ENCODE data around the gene ITGAE.

The ITGAE gene

GRCh38 chr17:3683054-3683511 lies 117.9 kb downstream of the ITGAE start:
- Mint-ChIP-seq H3K27ac (peak overlapping the region; percentile 45), H3K27me3 (ENCODE audit: low read depth) (no peaks in the 10 kb centered on the region), H3K9me3 (no peaks in the 10 kb centered on the region), H3K4me3 (no peak overlapping the region), H3K4me1 (ENCODE audit: low read depth) (peaks cover 26% of the 10 kb centered on the region), H3K36me3 (ENCODE audit: low read depth) (peaks cover 29% of the 10 kb centered on the region)

GRCh38 chr17:3682033-3682432 lies 119.0 kb downstream of the ITGAE start:
- H3K4me1 Mint-ChIP-seq (ENCODE audit: low read depth) = peaks cover 26% of the 10 kb centered on the region
- H3K27me3 Mint-ChIP-seq (ENCODE audit: low read depth) = no peaks in the 10 kb centered on the region
- peaks cover 34% of the 10 kb centered on the region for H3K36me3 Mint-ChIP-seq (ENCODE audit: low read depth)
- no peak overlapping the region for H3K4me3 Mint-ChIP-seq
- H3K27ac Mint-ChIP-seq = peak overlapping the region; percentile 65
- H3K9me3 Mint-ChIP-seq = no peaks in the 10 kb centered on the region

GRCh38 chr17:3681565-3681964 lies 119.4 kb downstream of the ITGAE start:
- Mint-ChIP-seq H3K4me3 (no peak overlapping the region), H3K36me3 (ENCODE audit: low read depth) (peaks cover 34% of the 10 kb centered on the region), H3K27me3 (ENCODE audit: low read depth) (no peaks in the 10 kb centered on the region), H3K27ac (peak overlapping the region; percentile 65), H3K4me1 (ENCODE audit: low read depth) (peaks cover 26% of the 10 kb centered on the region), H3K9me3 (no peaks in the 10 kb centered on the region)

- Mint-ChIP-seq H3K4me1 (ENCODE audit: low read depth) (peaks cover 26% of the 10 kb centered on the region), H3K27ac (no peak overlapping the region), H3K36me3 (ENCODE audit: low read depth) (peaks cover 37% of the 10 kb centered on the region), H3K27me3 (ENCODE audit: low read depth) (no peaks in the 10 kb centered on the region), H3K9me3 (no peaks in the 10 kb centered on the region), H3K4me3 (no peak overlapping the region)
These were observed 119.9 kb downstream of the ITGAE start for GRCh38 chr17:3681057-3681456.

GRCh38 chr17:3679531-3680126 lies 121.4 kb downstream of the ITGAE start:
- H3K9me3 Mint-ChIP-seq = no peaks in the 10 kb centered on the region
- H3K4me1 Mint-ChIP-seq (ENCODE audit: low read depth) = peaks cover 24% of the 10 kb centered on the region
- no peaks in the 10 kb centered on the region for H3K27me3 Mint-ChIP-seq (ENCODE audit: low read depth)
- peak overlapping the region; percentile 57 for H3K27ac Mint-ChIP-seq
- H3K4me3 Mint-ChIP-seq = no peak overlapping the region
- H3K36me3 Mint-ChIP-seq (ENCODE audit: low read depth) = peaks cover 42% of the 10 kb centered on the region

GRCh38 chr17:3678821-3679530 lies 122.0 kb downstream of the ITGAE start:
- Mint-ChIP-seq H3K27ac (no peak overlapping the region), H3K36me3 (ENCODE audit: low read depth) (peaks cover 39% of the 10 kb centered on the region), H3K27me3 (ENCODE audit: low read depth) (no peaks in the 10 kb centered on the region), H3K4me1 (ENCODE audit: low read depth) (peaks cover 22% of the 10 kb centered on the region), H3K9me3 (no peaks in the 10 kb centered on the region), H3K4me3 (no peak overlapping the region)

GRCh38 chr17:3678095-3678820 lies 122.7 kb downstream of the ITGAE start:
- H3K36me3 Mint-ChIP-seq (ENCODE audit: low read depth) = peaks cover 39% of the 10 kb centered on the region
- H3K4me1 Mint-ChIP-seq (ENCODE audit: low read depth) = peaks cover 17% of the 10 kb centered on the region
- H3K9me3 Mint-ChIP-seq = no peaks in the 10 kb centered on the region
- H3K27ac Mint-ChIP-seq = no peak overlapping the region
- no peaks in the 10 kb centered on the region for H3K27me3 Mint-ChIP-seq (ENCODE audit: low read depth)
- no peak overlapping the region for H3K4me3 Mint-ChIP-seq

- Mint-ChIP-seq H3K36me3 (ENCODE audit: low read depth) (peaks cover 32% of the 10 kb centered on the region), H3K27me3 (ENCODE audit: low read depth) (no peaks in the 10 kb centered on the region), H3K4me1 (ENCODE audit: low read depth) (peaks cover 7% of the 10 kb centered on the region), H3K9me3 (no peaks in the 10 kb centered on the region), H3K27ac (no peak overlapping the region), H3K4me3 (no peak overlapping the region)
These were observed 125.1 kb downstream of the ITGAE start for GRCh38 chr17:3675886-3676285.

- H3K4me1 Mint-ChIP-seq (ENCODE audit: low read depth) = peaks cover 14% of the 10 kb centered on the region
- no peaks in the 10 kb centered on the region for H3K27me3 Mint-ChIP-seq (ENCODE audit: low read depth)
- no peak overlapping the region for H3K27ac Mint-ChIP-seq
- H3K36me3 Mint-ChIP-seq (ENCODE audit: low read depth) = peaks cover 22% of the 10 kb centered on the region
- no peak overlapping the region for H3K4me3 Mint-ChIP-seq
- H3K9me3 Mint-ChIP-seq = no peaks in the 10 kb centered on the region
These were observed 128.4 kb downstream of the ITGAE start for GRCh38 chr17:3672571-3672970.

- peak overlapping the region; percentile 91 for H3K27ac Mint-ChIP-seq
- peaks cover 12% of the 10 kb centered on the region for H3K36me3 Mint-ChIP-seq (ENCODE audit: low read depth)
- H3K9me3 Mint-ChIP-seq = no peaks in the 10 kb centered on the region
- H3K4me1 Mint-ChIP-seq (ENCODE audit: low read depth) = peaks cover 23% of the 10 kb centered on the region
- peak overlapping the region; percentile 96 for H3K4me3 Mint-ChIP-seq
- H3K27me3 Mint-ChIP-seq (ENCODE audit: low read depth) = no peaks in the 10 kb centered on the region
These were observed 131.4 kb downstream of the ITGAE start for GRCh38 chr17:3669548-3669947.

GRCh38 chr17:3669085-3669347 lies 132.0 kb downstream of the ITGAE start:
- no peaks in the 10 kb centered on the region for H3K27me3 Mint-ChIP-seq (ENCODE audit: low read depth)
- H3K4me3 Mint-ChIP-seq = peak overlapping the region; percentile 96
- H3K27ac Mint-ChIP-seq = peak overlapping the region; percentile 91
- H3K4me1 Mint-ChIP-seq (ENCODE audit: low read depth) = peaks cover 23% of the 10 kb centered on the region
- peaks cover 12% of the 10 kb centered on the region for H3K36me3 Mint-ChIP-seq (ENCODE audit: low read depth)
- no peaks in the 10 kb centered on the region for H3K9me3 Mint-ChIP-seq

GRCh38 chr17:3668279-3669084 lies 132.5 kb downstream of the ITGAE start, which contains the start of the genes EMC6 and TAX1BP3:
Gene EMC6 (plus strand): TSS chr17:3668812. CDS start chr17:3669147, 335 bp downstream.
Gene TAX1BP3 (minus strand): TSS chr17:3668578. CDS start chr17:3668526, 52 bp downstream.
- Mint-ChIP-seq H3K4me3 (peak within 1 kb of the TSS; percentile 96), H3K9me3 (no peaks in the 10 kb centered on the region), H3K27me3 (ENCODE audit: low read depth) (no peaks in the 10 kb centered on the region), H3K27ac (peak within 1 kb of the TSS; percentile 91), H3K4me1 (ENCODE audit: low read depth) (peaks cover 23% of the 10 kb centered on the region), H3K36me3 (ENCODE audit: low read depth) (peaks cover 12% of the 10 kb centered on the region)

- no peaks in the 10 kb centered on the region for H3K27me3 Mint-ChIP-seq (ENCODE audit: low read depth)
- no peaks in the 10 kb centered on the region for H3K9me3 Mint-ChIP-seq
- H3K4me3 Mint-ChIP-seq = peak overlapping the region; percentile 96
- H3K36me3 Mint-ChIP-seq (ENCODE audit: low read depth) = peaks cover 7% of the 10 kb centered on the region
- peaks cover 23% of the 10 kb centered on the region for H3K4me1 Mint-ChIP-seq (ENCODE audit: low read depth)
- H3K27ac Mint-ChIP-seq = peak overlapping the region; percentile 62
These were observed 133.4 kb downstream of the ITGAE start for GRCh38 chr17:3667366-3668278.
